Dermis microvascular lymphatic vessel endothelial cell (primary cell): ENCODE results near the gene SP140. TPM values are rescaled to one million over a fixed set of nuclear protein-coding genes. Genes with fewer than 3 reads are reported as not detected.

Experiments
- DNase-seq, 2 donors: peaks; one replicate each; pipeline versions ENCODE4 v3.0.0 to v3.0.0-alpha.2; 2010; ENCODE audit warnings: low read depth in 2 of 2
- total RNA-seq: library from RNA; depleted of rRNA; stranded (reverse); fragments of >200 nt; gene quantifications from 2 replicates; pipeline ENCODE4 v1.2.1, GENCODE V29; 2014

Gene SP140
- total RNA-seq, 1 donor from 2014 or later: 0.13 TPM

DNA sequence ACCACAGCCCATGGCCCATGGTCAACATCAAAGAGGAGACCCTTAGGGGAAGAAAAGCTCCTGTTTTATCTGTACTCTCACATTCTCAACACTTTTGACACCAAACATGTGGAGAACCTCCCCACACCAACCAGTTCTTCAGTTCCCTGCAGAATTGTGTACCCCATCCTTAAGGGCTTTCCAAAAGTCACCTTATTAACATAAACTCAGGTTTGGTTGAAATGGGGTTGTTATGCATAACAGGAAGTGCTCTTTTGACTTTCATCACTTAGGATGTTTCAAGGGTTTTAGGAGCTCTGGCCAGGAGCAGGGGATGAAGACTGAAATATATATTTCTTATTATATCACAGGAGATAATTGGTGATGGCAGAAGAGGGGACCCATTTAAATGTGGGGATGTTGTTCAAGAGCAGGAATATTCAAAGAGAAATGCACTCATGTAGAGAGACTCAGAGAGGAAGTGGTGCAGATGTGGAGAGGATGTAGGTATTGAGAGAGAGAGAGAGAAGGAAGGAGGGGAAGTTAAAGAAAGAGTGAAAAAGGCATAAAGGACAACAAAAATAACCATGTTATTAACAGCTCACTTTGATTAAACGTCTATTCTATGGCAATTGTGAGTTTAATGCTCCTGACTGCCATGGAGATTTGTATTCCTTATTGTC lies 136.6 kb downstream of the SP140 start:
- DNase-seq: no peak

Other genes with a start within 250 kb of the SP140 start
- gene SLC16A14, start 156.8 kb upstream of the SP140 start, total RNA-seq: under 0.01 and 0.25 TPM in 2 replicates
- gene SP110, start 5.8 kb upstream of the SP140 start, total RNA-seq: 1.8 and 2.1 TPM in 2 replicates
- gene SP140L, start 101.5 kb downstream of the SP140 start, total RNA-seq: 5.3 and 6.7 TPM in 2 replicates
- gene SP100, start 190.5 kb downstream of the SP140 start, total RNA-seq: 56.6 and 58.4 TPM in 2 replicates